ENCODE measurements around the gene ETHE1. TPM values are rescaled to one million over a fixed set of nuclear protein-coding genes. Genes with fewer than 3 reads are reported as not detected.

The ETHE1 gene
- 10 to 100 TPM; 50.5 to 78.9 TPM for polyA plus RNA-seq

- peak within 1 kb of the TSS; percentile 65 to 95 for H3K27ac ChIP-seq (ENCODE audit: low read depth in 2 of 2, low read length in 1 of 2)
- H3K27me3 ChIP-seq (ENCODE audit: control insufficient read depth in 1 of 2, insufficient read depth in 2 of 2, low read length in 2 of 2) = no peaks in the 10 kb centered on the region
- 3% methylated on average over 54 of the region's 54 CpGs for WGBS, 2 donors
- H3K9me3 ChIP-seq (ENCODE audit: control insufficient read depth in 2 of 2, insufficient read depth in 1 of 2, low read depth in 1 of 2, low read length in 1 of 2) = no peaks in the 10 kb centered on the region
- no peaks in the 10 kb centered on the region for H3K36me3 ChIP-seq (ENCODE audit: control insufficient read depth in 2 of 2, insufficient read depth in 2 of 2, low read length in 1 of 2)
- H3K4me1 ChIP-seq (ENCODE audit: control insufficient read depth in 2 of 2, insufficient read depth in 2 of 2, low read length in 1 of 2) = peaks cover 0 to 4% of the 10 kb centered on the region in 2 donors
- H3K4me3 ChIP-seq (ENCODE audit: low read depth in 1 of 2, low read length in 2 of 2) = peak within 1 kb of the TSS; percentile 75 to 92
Measured at GRCh38 chr19:43526884-43527859, at the start of gene ETHE1. TSS of gene ETHE1 (minus strand) at chr19:43527201. CDS start at chr19:43527177, 24 bp downstream.

GRCh38 chr19:43575955-43576878 lies 49.2 kb upstream of the ETHE1 start:
- 59 to 62% methylated on average over 37 of the region's 37 CpGs for WGBS, 2 donors
- Histone ChIP-seq H3K4me3 (ENCODE audit: low read depth in 1 of 2, low read length in 2 of 2) (peak overlapping the region; percentile 30 to 68), H3K9me3 (ENCODE audit: control insufficient read depth in 2 of 2, insufficient read depth in 1 of 2, low read depth in 1 of 2, low read length in 1 of 2) (no peaks in the 10 kb centered on the region), H3K36me3 (ENCODE audit: control insufficient read depth in 2 of 2, insufficient read depth in 2 of 2, low read length in 1 of 2) (peaks cover 0 to 2% of the 10 kb centered on the region in 2 donors), H3K27me3 (ENCODE audit: control insufficient read depth in 1 of 2, insufficient read depth in 2 of 2, low read length in 2 of 2) (no peaks in the 10 kb centered on the region), H3K4me1 (ENCODE audit: control insufficient read depth in 2 of 2, insufficient read depth in 2 of 2, low read length in 1 of 2) (peaks cover 5 to 17% of the 10 kb centered on the region in 2 donors), H3K27ac (ENCODE audit: low read depth in 2 of 2, low read length in 1 of 2) (peak overlapping the region; percentile 53 to 69)

GRCh38 chr19:43575156-43575950 lies 48.4 kb upstream of the ETHE1 start, which contains the start of the genes PINLYP and XRCC1:
TSS of gene PINLYP (plus strand) at chr19:43575801. CDS start at chr19:43577192, 1,391 bp downstream.
TSS of gene XRCC1 (minus strand) at chr19:43575527. CDS start at chr19:43575458, 69 bp downstream.
- peak within 1 kb of the TSS; percentile 77 to 84 for H3K27ac ChIP-seq (ENCODE audit: low read depth in 2 of 2, low read length in 1 of 2)
- H3K9me3 ChIP-seq (ENCODE audit: control insufficient read depth in 2 of 2, insufficient read depth in 1 of 2, low read depth in 1 of 2, low read length in 1 of 2) = no peaks in the 10 kb centered on the region
- H3K36me3 ChIP-seq (ENCODE audit: control insufficient read depth in 2 of 2, insufficient read depth in 2 of 2, low read length in 1 of 2) = peaks cover 0 to 2% of the 10 kb centered on the region in 2 donors
- H3K4me3 ChIP-seq (ENCODE audit: low read depth in 1 of 2, low read length in 2 of 2) = peak within 1 kb of the TSS; percentile 68 to 88
- H3K4me1 ChIP-seq (ENCODE audit: control insufficient read depth in 2 of 2, insufficient read depth in 2 of 2, low read length in 1 of 2) = peaks cover 7 to 13% of the 10 kb centered on the region in 2 donors
- WGBS, 2 donors = 0% methylated on average over 51 of the region's 51 CpGs
- H3K27me3 ChIP-seq (ENCODE audit: control insufficient read depth in 1 of 2, insufficient read depth in 2 of 2, low read length in 2 of 2) = no peaks in the 10 kb centered on the region

- H3K27ac ChIP-seq (ENCODE audit: low read depth in 2 of 2, low read length in 1 of 2) = peak overlapping the region; percentile 77 to 84
Measured at GRCh38 chr19:43574424-43575155, 47.6 kb upstream of the ETHE1 start.

GRCh38 chr19:43572171-43572588 lies 45.2 kb upstream of the ETHE1 start:
- H3K4me1 ChIP-seq (ENCODE audit: control insufficient read depth in 2 of 2, insufficient read depth in 2 of 2, low read length in 1 of 2) = peaks cover 7 to 13% of the 10 kb centered on the region in 2 donors
- H3K27ac ChIP-seq (ENCODE audit: low read depth in 2 of 2, low read length in 1 of 2) = no peak overlapping the region
- WGBS, 2 donors = 60 to 66% methylated on average over 3 of the region's 3 CpGs

More at GRCh38 chr19:43574424-43575155, 47.6 kb upstream of the ETHE1 start:
- Histone ChIP-seq H3K9me3 (ENCODE audit: control insufficient read depth in 2 of 2, insufficient read depth in 1 of 2, low read depth in 1 of 2, low read length in 1 of 2) (no peaks in the 10 kb centered on the region), H3K4me3 (ENCODE audit: low read depth in 1 of 2, low read length in 2 of 2) (peak overlapping the region; percentile 68 to 88), H3K36me3 (ENCODE audit: control insufficient read depth in 2 of 2, insufficient read depth in 2 of 2, low read length in 1 of 2) (peaks cover 0 to 2% of the 10 kb centered on the region in 2 donors), H3K4me1 (ENCODE audit: control insufficient read depth in 2 of 2, insufficient read depth in 2 of 2, low read length in 1 of 2) (peaks cover 7 to 13% of the 10 kb centered on the region in 2 donors), H3K27me3 (ENCODE audit: control insufficient read depth in 1 of 2, insufficient read depth in 2 of 2, low read length in 2 of 2) (no peaks in the 10 kb centered on the region)
- WGBS, 2 donors = 26 to 33% methylated on average over 12 of the region's 12 CpGs

GRCh38 chr19:43570174-43570791 lies 43.3 kb upstream of the ETHE1 start:
- H3K9me3 ChIP-seq (ENCODE audit: control insufficient read depth in 2 of 2, insufficient read depth in 1 of 2, low read depth in 1 of 2, low read length in 1 of 2) = no peaks in the 10 kb centered on the region
- peaks cover 0 to 2% of the 10 kb centered on the region in 2 donors for H3K36me3 ChIP-seq (ENCODE audit: control insufficient read depth in 2 of 2, insufficient read depth in 2 of 2, low read length in 1 of 2)
- peaks cover 5% of the 10 kb centered on the region in 2 donors for H3K4me1 ChIP-seq (ENCODE audit: control insufficient read depth in 2 of 2, insufficient read depth in 2 of 2, low read length in 1 of 2)
- no peak overlapping the region for H3K4me3 ChIP-seq (ENCODE audit: low read depth in 1 of 2, low read length in 2 of 2)
- WGBS, 2 donors = 88% methylated on average over 5 of the region's 5 CpGs
- no peaks in the 10 kb centered on the region for H3K27me3 ChIP-seq (ENCODE audit: control insufficient read depth in 1 of 2, insufficient read depth in 2 of 2, low read length in 2 of 2)
- no peak overlapping the region for H3K27ac ChIP-seq (ENCODE audit: low read depth in 2 of 2, low read length in 1 of 2)

More at GRCh38 chr19:43572171-43572588, 45.2 kb upstream of the ETHE1 start:
- H3K4me3 ChIP-seq (ENCODE audit: low read depth in 1 of 2, low read length in 2 of 2) = no peak overlapping the region
- no peaks in the 10 kb centered on the region for H3K9me3 ChIP-seq (ENCODE audit: control insufficient read depth in 2 of 2, insufficient read depth in 1 of 2, low read depth in 1 of 2, low read length in 1 of 2)
- H3K27me3 ChIP-seq (ENCODE audit: control insufficient read depth in 1 of 2, insufficient read depth in 2 of 2, low read length in 2 of 2) = no peaks in the 10 kb centered on the region
- peaks cover 0 to 2% of the 10 kb centered on the region in 2 donors for H3K36me3 ChIP-seq (ENCODE audit: control insufficient read depth in 2 of 2, insufficient read depth in 2 of 2, low read length in 1 of 2)

GRCh38 chr19:43569657-43570056 lies 42.7 kb upstream of the ETHE1 start:
- no peak overlapping the region for H3K27ac ChIP-seq (ENCODE audit: low read depth in 2 of 2, low read length in 1 of 2)
- H3K4me1 ChIP-seq (ENCODE audit: control insufficient read depth in 2 of 2, insufficient read depth in 2 of 2, low read length in 1 of 2) = peaks cover 4 to 5% of the 10 kb centered on the region in 2 donors
- no peaks in the 10 kb centered on the region for H3K27me3 ChIP-seq (ENCODE audit: control insufficient read depth in 1 of 2, insufficient read depth in 2 of 2, low read length in 2 of 2)
- H3K36me3 ChIP-seq (ENCODE audit: control insufficient read depth in 2 of 2, insufficient read depth in 2 of 2, low read length in 1 of 2) = peaks cover 0 to 2% of the 10 kb centered on the region in 2 donors
- 80 to 87% methylated on average over 5 of the region's 5 CpGs for WGBS, 2 donors
- H3K9me3 ChIP-seq (ENCODE audit: control insufficient read depth in 2 of 2, insufficient read depth in 1 of 2, low read depth in 1 of 2, low read length in 1 of 2) = no peaks in the 10 kb centered on the region
- no peak overlapping the region for H3K4me3 ChIP-seq (ENCODE audit: low read depth in 1 of 2, low read length in 2 of 2)

GRCh38 chr19:43564800-43565199 lies 37.8 kb upstream of the ETHE1 start:
- peaks cover 0 to 3% of the 10 kb centered on the region in 2 donors for H3K4me1 ChIP-seq (ENCODE audit: control insufficient read depth in 2 of 2, insufficient read depth in 2 of 2, low read length in 1 of 2)
- 66 to 73% methylated on average over 9 of the region's 9 CpGs for WGBS, 2 donors
- H3K27me3 ChIP-seq (ENCODE audit: control insufficient read depth in 1 of 2, insufficient read depth in 2 of 2, low read length in 2 of 2) = no peaks in the 10 kb centered on the region
- H3K9me3 ChIP-seq (ENCODE audit: control insufficient read depth in 2 of 2, insufficient read depth in 1 of 2, low read depth in 1 of 2, low read length in 1 of 2) = no peaks in the 10 kb centered on the region
- peaks cover 0 to 8% of the 10 kb centered on the region in 2 donors for H3K36me3 ChIP-seq (ENCODE audit: control insufficient read depth in 2 of 2, insufficient read depth in 2 of 2, low read length in 1 of 2)
- H3K4me3 ChIP-seq (ENCODE audit: low read depth in 1 of 2, low read length in 2 of 2) = no peak overlapping the region
- H3K27ac ChIP-seq (ENCODE audit: low read depth in 2 of 2, low read length in 1 of 2) = no peak overlapping the region

All from esophagus (tissue), 2 donors.